ENCODE results near the gene SARS1.

Gene SARS1

GRCh38 chr1:109250454-109251276 lies 36.9 kb downstream of the SARS1 start:
- DNase-seq (ENCODE audit: low spot score): no peak

GRCh38 chr1:109251277-109252166 lies 37.8 kb downstream of the SARS1 start:
- DNase-seq (ENCODE audit: low spot score): no peak

- DNase-seq (ENCODE audit: low spot score): no peak
Observed at GRCh38 chr1:109252167-109252892, 38.6 kb downstream of the SARS1 start.

- DNase-seq (ENCODE audit: low spot score): peak; percentile 71
Observed at GRCh38 chr1:109252893-109253802, 39.4 kb downstream of the SARS1 start.

- no peak for DNase-seq (ENCODE audit: low spot score)
Observed at GRCh38 chr1:109253803-109254620, 40.3 kb downstream of the SARS1 start.

GRCh38 chr1:109254621-109255096 lies 40.9 kb downstream of the SARS1 start:
- DNase-seq (ENCODE audit: low spot score): no peak

GRCh38 chr1:109255097-109255651 lies 41.5 kb downstream of the SARS1 start:
- peak; percentile 28 for DNase-seq (ENCODE audit: low spot score)

- DNase-seq (ENCODE audit: low spot score): no peak
Observed at GRCh38 chr1:109255678-109256077, 42.0 kb downstream of the SARS1 start.

GRCh38 chr1:109256085-109256484 lies 42.4 kb downstream of the SARS1 start:
- DNase-seq (ENCODE audit: low spot score): no peak

- no peak for DNase-seq (ENCODE audit: low spot score)
Observed at GRCh38 chr1:109256971-109257681, 43.4 kb downstream of the SARS1 start.

GRCh38 chr1:109257682-109258421 lies 44.1 kb downstream of the SARS1 start:
- DNase-seq (ENCODE audit: low spot score): no peak

- no peak for DNase-seq (ENCODE audit: low spot score)
Observed at GRCh38 chr1:109258481-109259466, 45.1 kb downstream of the SARS1 start.

GRCh38 chr1:109259674-109260557 lies 46.2 kb downstream of the SARS1 start:
- DNase-seq (ENCODE audit: low spot score): no peak

- DNase-seq (ENCODE audit: low spot score): no peak
Observed at GRCh38 chr1:109261006-109261405, 47.3 kb downstream of the SARS1 start.

GRCh38 chr1:109261578-109261977 lies 47.9 kb downstream of the SARS1 start:
- DNase-seq (ENCODE audit: low spot score): no peak
